Rectal smooth muscle tissue (tissue), 1 donor: ENCODE data around the gene PERM1.

Experiments
- H3K27ac ChIP-seq: one replicate; pipeline ENCODE4 v1.7.0; 2013; ENCODE audit warnings: low read depth, low read length, inconsistent platforms
- H3K27me3 ChIP-seq: one replicate; pipeline ENCODE4 v1.7.0; 2013; ENCODE audit warnings: low read length; ENCODE audit not compliant: control insufficient read depth, insufficient read depth
- H3K36me3 ChIP-seq: one replicate; pipeline ENCODE4 v1.7.0; 2013; ENCODE audit warnings: low read length; ENCODE audit not compliant: control insufficient read depth, insufficient read depth
- H3K4me1 ChIP-seq: one replicate; pipeline ENCODE4 v1.7.0; 2013; ENCODE audit warnings: low read length; ENCODE audit not compliant: control insufficient read depth, insufficient read depth
- H3K4me3 ChIP-seq: one replicate; pipeline ENCODE4 v1.7.0; 2013; ENCODE audit warnings: low read length
- H3K9ac ChIP-seq: one replicate; pipeline ENCODE4 v1.7.0; 2013; ENCODE audit warnings: low read length

Gene PERM1

GRCh38 chr1:967466-968343 is 14.2 kb downstream of the PERM1 start:
- Histone ChIP-seq H3K27ac (no peak overlapping the region), H3K36me3 (no peaks in the 10 kb centered on the region), H3K9ac (no peak overlapping the region), H3K4me1 (no peaks in the 10 kb centered on the region), H3K27me3 (peaks cover 23% of the 10 kb centered on the region), H3K4me3 (no peak overlapping the region)

- Histone ChIP-seq H3K27me3 (peaks cover 20% of the 10 kb centered on the region), H3K27ac (no peak overlapping the region), H3K36me3 (no peaks in the 10 kb centered on the region), H3K9ac (no peak overlapping the region), H3K4me1 (no peaks in the 10 kb centered on the region), H3K4me3 (peak overlapping the region; percentile 78)
Measured at GRCh38 chr1:966704-967300, 15.1 kb downstream of the PERM1 start.

- no peak within 1 kb of the TSS for H3K9ac ChIP-seq
- H3K27me3 ChIP-seq: peaks cover 20% of the 10 kb centered on the region
- no peak within 1 kb of the TSS for H3K27ac ChIP-seq
- no peaks in the 10 kb centered on the region for H3K4me1 ChIP-seq
- peak within 1 kb of the TSS; percentile 78 for H3K4me3 ChIP-seq
- no peaks in the 10 kb centered on the region for H3K36me3 ChIP-seq
Measured at GRCh38 chr1:966135-966703, 15.7 kb downstream of the PERM1 start, which contains the start of gene PLEKHN1. TSS of gene PLEKHN1 (plus strand) at chr1:966482. CDS start at chr1:966532, 50 bp downstream.

- Histone ChIP-seq H3K4me3 (no peak overlapping the region), H3K27me3 (peaks cover 17% of the 10 kb centered on the region), H3K4me1 (no peaks in the 10 kb centered on the region), H3K36me3 (no peaks in the 10 kb centered on the region), H3K27ac (no peak overlapping the region), H3K9ac (no peak overlapping the region)
Measured at GRCh38 chr1:965526-966134, 16.3 kb downstream of the PERM1 start.

- Histone ChIP-seq H3K4me1 (no peaks in the 10 kb centered on the region), H3K4me3 (no peak overlapping the region), H3K27ac (no peak overlapping the region), H3K27me3 (peaks cover 11% of the 10 kb centered on the region), H3K9ac (no peak overlapping the region), H3K36me3 (no peaks in the 10 kb centered on the region)
Measured at GRCh38 chr1:964691-965525, 17.0 kb downstream of the PERM1 start.

GRCh38 chr1:963746-964525 is 18.0 kb downstream of the PERM1 start:
- Histone ChIP-seq H3K9ac (no peak overlapping the region), H3K27ac (no peak overlapping the region), H3K4me3 (no peak overlapping the region), H3K4me1 (no peaks in the 10 kb centered on the region), H3K36me3 (no peaks in the 10 kb centered on the region), H3K27me3 (peaks cover 8% of the 10 kb centered on the region)

GRCh38 chr1:963301-963651 is 18.6 kb downstream of the PERM1 start:
- no peaks in the 10 kb centered on the region for H3K36me3 ChIP-seq
- H3K27me3 ChIP-seq: peaks cover 7% of the 10 kb centered on the region
- no peak overlapping the region for H3K27ac ChIP-seq
- H3K4me1 ChIP-seq: no peaks in the 10 kb centered on the region
- H3K9ac ChIP-seq: no peak overlapping the region
- no peak overlapping the region for H3K4me3 ChIP-seq

GRCh38 chr1:962381-963300 is 19.3 kb downstream of the PERM1 start:
- Histone ChIP-seq H3K9ac (no peak overlapping the region), H3K4me1 (peaks cover 2% of the 10 kb centered on the region), H3K27me3 (peaks cover 1% of the 10 kb centered on the region), H3K27ac (no peak overlapping the region), H3K4me3 (no peak overlapping the region), H3K36me3 (no peaks in the 10 kb centered on the region)

- H3K9ac ChIP-seq: no peak overlapping the region
- no peak overlapping the region for H3K27ac ChIP-seq
Measured at GRCh38 chr1:961132-961669, 20.7 kb downstream of the PERM1 start.

GRCh38 chr1:960363-961131 is 21.3 kb downstream of the PERM1 start, which contains the start of gene KLHL17:
TSS of gene KLHL17 (plus strand) at chr1:960584. CDS start at chr1:960694, 110 bp downstream.
- Histone ChIP-seq H3K27ac (no peak within 1 kb of the TSS), H3K27me3 (no peaks in the 10 kb centered on the region), H3K36me3 (peaks cover 10% of the 10 kb centered on the region), H3K4me1 (peaks cover 4% of the 10 kb centered on the region), H3K9ac (no peak within 1 kb of the TSS), H3K4me3 (peak within 1 kb of the TSS; percentile 59)

More at GRCh38 chr1:961132-961669, 20.7 kb downstream of the PERM1 start:
- peak overlapping the region; percentile 58 for H3K4me3 ChIP-seq
- H3K4me1 ChIP-seq: peaks cover 4% of the 10 kb centered on the region
- no peaks in the 10 kb centered on the region for H3K27me3 ChIP-seq
- peaks cover 4% of the 10 kb centered on the region for H3K36me3 ChIP-seq
